RWPE2 (cell line): ENCODE data around the gene MAK.
A peak's percentile ranks its signal among the peaks of the same experiment; 100 is the strongest.

ENCODE experiments used
- ATAC-seq: fragments of 200-7000 bp; cut with Tn5 transposase; 3 replicates; pipeline ENCODE4 v1.9.1; 2021; ENCODE audit warnings: low read depth
- DNase-seq: peaks from one replicate; pipeline ENCODE4 v3.0.0-alpha.2; 2020; ENCODE audit warnings: low spot score
- H3K27ac ChIP-seq: fragments of 450-650 bp; 2 replicates; pipeline ENCODE4 v1.5.1; 2017; ENCODE audit warnings: mild to moderate bottlenecking; ENCODE audit not compliant: poor library complexity, severe bottlenecking
- H3K27me3 ChIP-seq: fragments of 250-450 bp; sonication (Bioruptor Pico); 2 replicates; pipeline ENCODE4 v1.5.1; 2021; ENCODE audit warnings: mild to moderate bottlenecking, moderate library complexity; ENCODE audit not compliant: insufficient read depth, poor library complexity, severe bottlenecking
- H3K36me3 ChIP-seq: fragments of 250-450 bp; sonication (Bioruptor Pico); 2 replicates; pipeline ENCODE4 v1.5.1; 2020; ENCODE audit warnings: low read depth, mild to moderate bottlenecking, moderate library complexity
- H3K4me1 ChIP-seq: fragments of 250-450 bp; sonication (Bioruptor Pico); 2 replicates; pipeline ENCODE4 v1.5.1; 2021; ENCODE audit warnings: mild to moderate bottlenecking, moderate library complexity; ENCODE audit not compliant: insufficient read depth, poor library complexity, severe bottlenecking
- H3K4me3 ChIP-seq: fragments of 250-450 bp; sonication (Bioruptor Pico); 2 replicates; pipeline ENCODE4 v1.5.1; 2021; ENCODE audit warnings: mild to moderate bottlenecking, moderate library complexity; ENCODE audit not compliant: severe bottlenecking
- H3K9me3 ChIP-seq: fragments of 250-450 bp; sonication (Bioruptor Pico); 2 replicates; pipeline ENCODE4 v1.5.1; 2021; ENCODE audit warnings: mild to moderate bottlenecking, moderate library complexity; ENCODE audit not compliant: severe bottlenecking
- TF ChIP-seq, protein P1 (sequence below): fragments of 450-650 bp; IDR thresholded peaks from one replicate; pipeline ENCODE4 v1.5.1; 2017; ENCODE audit warnings: mild to moderate bottlenecking, moderate library complexity; ENCODE audit not compliant: poor library complexity, severe bottlenecking

Gene MAK

GRCh38 chr6:10801224-10801848, 37.0 kb downstream of the MAK start:
- no peak overlapping the region for H3K4me3 ChIP-seq
- no peaks in the 10 kb centered on the region for H3K27me3 ChIP-seq
- peak; percentile 93 for ATAC-seq
- H3K9me3 ChIP-seq: no peaks in the 10 kb centered on the region
- TF ChIP-seq, protein P1, sequence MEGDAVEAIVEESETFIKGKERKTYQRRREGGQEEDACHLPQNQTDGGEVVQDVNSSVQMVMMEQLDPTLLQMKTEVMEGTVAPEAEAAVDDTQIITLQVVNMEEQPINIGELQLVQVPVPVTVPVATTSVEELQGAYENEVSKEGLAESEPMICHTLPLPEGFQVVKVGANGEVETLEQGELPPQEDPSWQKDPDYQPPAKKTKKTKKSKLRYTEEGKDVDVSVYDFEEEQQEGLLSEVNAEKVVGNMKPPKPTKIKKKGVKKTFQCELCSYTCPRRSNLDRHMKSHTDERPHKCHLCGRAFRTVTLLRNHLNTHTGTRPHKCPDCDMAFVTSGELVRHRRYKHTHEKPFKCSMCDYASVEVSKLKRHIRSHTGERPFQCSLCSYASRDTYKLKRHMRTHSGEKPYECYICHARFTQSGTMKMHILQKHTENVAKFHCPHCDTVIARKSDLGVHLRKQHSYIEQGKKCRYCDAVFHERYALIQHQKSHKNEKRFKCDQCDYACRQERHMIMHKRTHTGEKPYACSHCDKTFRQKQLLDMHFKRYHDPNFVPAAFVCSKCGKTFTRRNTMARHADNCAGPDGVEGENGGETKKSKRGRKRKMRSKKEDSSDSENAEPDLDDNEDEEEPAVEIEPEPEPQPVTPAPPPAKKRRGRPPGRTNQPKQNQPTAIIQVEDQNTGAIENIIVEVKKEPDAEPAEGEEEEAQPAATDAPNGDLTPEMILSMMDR: peak; percentile 99
- no peaks in the 10 kb centered on the region for H3K36me3 ChIP-seq
- no peak for DNase-seq
- peaks cover 7% of the 10 kb centered on the region for H3K4me1 ChIP-seq
- H3K27ac ChIP-seq: no peak overlapping the region

- no peaks in the 10 kb centered on the region for H3K9me3 ChIP-seq
- TF ChIP-seq, protein P1: no peak
- H3K27ac ChIP-seq: no peak overlapping the region
- peaks cover 7% of the 10 kb centered on the region for H3K4me1 ChIP-seq
- H3K4me3 ChIP-seq: no peak overlapping the region
- peak; percentile 92 for ATAC-seq
- no peaks in the 10 kb centered on the region for H3K27me3 ChIP-seq
- no peaks in the 10 kb centered on the region for H3K36me3 ChIP-seq
- DNase-seq: no peak
Measured at GRCh38 chr6:10800810-10801209, 37.5 kb downstream of the MAK start.

DNA sequence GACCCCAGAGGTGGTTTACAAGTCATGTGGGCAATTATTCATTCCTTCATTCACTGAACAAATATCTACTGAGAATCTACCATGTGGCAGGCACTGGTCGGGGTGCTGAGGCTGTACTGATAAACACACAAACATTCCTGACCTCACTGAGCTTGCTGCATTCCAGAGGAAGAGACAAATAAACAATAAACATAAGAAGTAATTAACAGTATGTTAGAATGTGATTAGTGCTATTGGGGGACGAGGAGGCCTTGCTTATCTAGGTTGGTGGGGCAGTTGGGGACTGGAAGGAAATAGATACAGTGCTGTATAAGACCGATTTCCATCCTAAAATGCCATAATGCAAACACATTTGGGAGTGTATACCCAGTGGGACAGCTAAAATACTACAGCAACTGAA, 44.1 kb downstream of the MAK start:
- no peak for ATAC-seq

GRCh38 chr6:10793695-10794094, 44.6 kb downstream of the MAK start:
- Histone ChIP-seq H3K27ac (no peak overlapping the region), H3K4me1 (no peaks in the 10 kb centered on the region), H3K27me3 (no peaks in the 10 kb centered on the region), H3K9me3 (no peaks in the 10 kb centered on the region), H3K4me3 (no peak overlapping the region), H3K36me3 (no peaks in the 10 kb centered on the region)
- DNase-seq (no peak), ATAC-seq (no peak)
- TF ChIP-seq, protein P1: no peak

More for the DNA sequence above, 44.1 kb downstream of the MAK start:
- Histone ChIP-seq H3K9me3 (no peaks in the 10 kb centered on the region), H3K27me3 (no peaks in the 10 kb centered on the region), H3K4me1 (no peaks in the 10 kb centered on the region), H3K4me3 (no peak overlapping the region), H3K27ac (no peak overlapping the region), H3K36me3 (no peaks in the 10 kb centered on the region)
- no peak for DNase-seq
- TF ChIP-seq, protein P1: no peak

DNA sequence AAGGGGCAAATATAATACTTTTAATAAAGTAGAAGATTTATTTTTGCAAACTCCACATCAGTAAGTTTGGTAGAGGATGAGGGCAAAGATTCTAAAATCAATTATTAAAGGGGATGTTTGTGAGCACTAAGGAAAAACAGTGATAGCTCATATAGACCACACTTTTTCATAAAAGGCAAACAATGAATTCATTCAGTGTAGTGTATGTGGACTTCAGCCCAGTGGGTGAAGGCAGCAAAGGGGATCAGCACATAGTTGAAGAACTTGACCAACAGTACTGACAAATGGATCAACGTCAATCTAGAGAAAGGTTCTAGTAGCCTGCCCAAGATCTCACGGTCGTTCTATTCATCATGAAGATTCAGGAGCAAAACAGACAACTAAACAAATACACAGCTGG, 45.3 kb downstream of the MAK start:
- H3K4me3 ChIP-seq: no peak overlapping the region
- no peaks in the 10 kb centered on the region for H3K9me3 ChIP-seq
- TF ChIP-seq, protein P1: no peak
- H3K36me3 ChIP-seq: no peaks in the 10 kb centered on the region
- H3K27ac ChIP-seq: no peak overlapping the region
- DNase-seq (no peak), ATAC-seq (no peak)
- H3K27me3 ChIP-seq: no peaks in the 10 kb centered on the region
- no peaks in the 10 kb centered on the region for H3K4me1 ChIP-seq
